Keratinocyte (primary cell): ENCODE measurements around the gene HSD11B2.

Experiments used
- CTCF ChIP-seq, 3 experiments: IDR thresholded peaks in 1 of 3; conservative IDR thresholded peaks in 1 of 3; optimal IDR thresholded peaks in 1 of 3; 2 replicates in 2 of 3; 3 replicates in 1 of 3; pipeline versions ENCODE3 to v1.5.1; 2011; ENCODE audit warnings: low read length in 3 of 3, mild to moderate bottlenecking in 3 of 3, moderate library complexity in 2 of 3, control low read depth in 1 of 3, inconsistent platforms in 1 of 3; ENCODE audit not compliant: insufficient read depth in 2 of 3; ENCODE audit errors: extremely low read depth in 1 of 3
- EZH2 ChIP-seq: IDR thresholded peaks from one replicate; pipeline ENCODE4 v1.6.1; 2012; ENCODE audit warnings: inconsistent platforms, mild to moderate bottlenecking, low read length, moderate library complexity

- no peak for TF ChIP-seq CTCF (optimal IDR thresholded peaks at IDR 0.05 in 1 of 3, IDR thresholded peaks at IDR 0.05 in 1 of 3, conservative IDR thresholded peaks at IDR 0.05 in 1 of 3; ENCODE audit: extremely low read depth in 1 of 3, insufficient read depth in 2 of 3, low read length in 3 of 3)
- no peak for TF ChIP-seq EZH2
Observed at GRCh38 chr16:67389911-67390815, 40.8 kb upstream of the HSD11B2 start.
